HFFc6 (cell line): ENCODE results near the gene PIH1D1. TPM values are rescaled to one million over a fixed set of nuclear protein-coding genes. Genes with fewer than 3 reads are reported as not detected.

Experiments
- DNase-seq: peaks from one replicate; pipeline ENCODE4 v3.0.0-alpha.2; 2018
- H3K27ac Mint-ChIP-seq: 2 replicates; pipeline ENCODE4 v1.8.0; 2020; ENCODE audit warnings: mild to moderate bottlenecking, mixed read lengths
- H3K27me3 Mint-ChIP-seq: 2 replicates; pipeline ENCODE4 v1.8.0; 2021; ENCODE audit warnings: mild to moderate bottlenecking, moderate library complexity, mixed read lengths; ENCODE audit not compliant: insufficient read depth
- H3K36me3 Mint-ChIP-seq: 2 replicates; pipeline ENCODE4 v1.8.0; 2021; ENCODE audit warnings: low read depth, mixed read lengths
- H3K4me1 Mint-ChIP-seq: 2 replicates; pipeline ENCODE4 v1.8.0; 2020; ENCODE audit warnings: low read depth, mixed read lengths
- H3K4me3 Mint-ChIP-seq: 2 replicates; pipeline ENCODE4 v1.8.0; 2020; ENCODE audit warnings: mild to moderate bottlenecking, moderate library complexity, mixed read lengths
- H3K9me3 Mint-ChIP-seq: 2 replicates; pipeline ENCODE4 v1.8.0; 2020; ENCODE audit warnings: mild to moderate bottlenecking, mixed read lengths
- microRNA-seq: library from miRNA; unstranded; fragments of <30 nt; microRNA quantifications from one replicate; pipeline ENCODE4, GENCODE V29; 2019
- total RNA-seq, 6 experiments: library from RNA; stranded (reverse); fragmentation: NEBNext Ultra II Directional; extraction: Animal tissue kit (Norgen Biotek cat#: 25700); gene quantifications; 2 replicates in 1 of 6; 3 replicates in 5 of 6; pipeline ENCODE4 v1.2.3, GENCODE V29; 2021
- TF ChIP-seq, protein P1 (sequence below): fragments of 200-600 bp; sonication (generic); IDR thresholded peaks from 2 replicates; pipeline ENCODE4 v1.5.0; 2021; ENCODE audit warnings: antibody characterized with exemption, mild to moderate bottlenecking

The PIH1D1 gene
- total RNA-seq, 6 experiments from 2014 or later, result 55.8 to 65.6 (median 57.5) TPM

DNA sequence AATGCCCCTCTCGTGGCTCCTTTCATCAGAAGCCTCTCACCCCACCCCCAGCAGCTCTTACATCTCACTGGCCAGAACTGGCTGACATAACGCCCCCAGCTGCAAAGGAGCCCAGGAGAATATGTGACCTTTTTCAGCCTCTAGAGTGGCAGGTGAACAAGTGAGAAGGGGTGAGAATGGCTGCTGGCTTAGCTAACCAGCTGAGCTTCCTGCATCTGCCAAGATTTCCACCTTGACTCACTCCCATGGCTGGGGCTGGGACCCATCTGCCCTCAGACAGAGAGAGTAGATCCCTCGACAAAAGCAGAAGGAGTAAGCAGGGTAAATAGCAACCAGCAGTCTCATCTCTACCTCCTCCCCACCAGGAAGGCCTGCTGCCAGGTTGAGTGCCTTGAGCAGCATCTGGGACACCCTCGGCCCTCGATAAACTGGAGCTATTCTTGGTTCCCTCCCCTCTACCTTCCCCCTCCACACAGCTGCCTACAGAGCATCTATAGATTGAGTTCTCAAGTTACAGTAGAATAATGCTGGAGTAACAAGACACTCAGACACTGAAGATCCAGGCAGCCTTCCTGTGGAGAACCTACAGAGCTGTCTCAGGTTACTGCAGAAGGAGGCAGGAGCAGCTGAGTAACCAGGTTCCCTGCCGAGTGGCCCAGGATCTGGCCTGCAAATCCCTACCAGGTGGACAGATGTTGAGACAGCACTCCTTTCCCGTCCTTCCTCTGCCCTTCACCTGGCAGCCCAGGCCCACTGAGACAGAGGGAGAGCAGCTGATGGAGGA, 48.0 kb downstream of the PIH1D1 start:
- Mint-ChIP-seq H3K27me3 (peaks cover 44% of the 10 kb centered on the region), H3K4me3 (no peak overlapping the region), H3K9me3 (no peaks in the 10 kb centered on the region), H3K27ac (no peak overlapping the region), H3K36me3 (no peaks in the 10 kb centered on the region), H3K4me1 (0 out of 2 replicates have a peak, but pooled peaks cover 1% of the 10 kb centered on the region)
- TF ChIP-seq, protein P1, sequence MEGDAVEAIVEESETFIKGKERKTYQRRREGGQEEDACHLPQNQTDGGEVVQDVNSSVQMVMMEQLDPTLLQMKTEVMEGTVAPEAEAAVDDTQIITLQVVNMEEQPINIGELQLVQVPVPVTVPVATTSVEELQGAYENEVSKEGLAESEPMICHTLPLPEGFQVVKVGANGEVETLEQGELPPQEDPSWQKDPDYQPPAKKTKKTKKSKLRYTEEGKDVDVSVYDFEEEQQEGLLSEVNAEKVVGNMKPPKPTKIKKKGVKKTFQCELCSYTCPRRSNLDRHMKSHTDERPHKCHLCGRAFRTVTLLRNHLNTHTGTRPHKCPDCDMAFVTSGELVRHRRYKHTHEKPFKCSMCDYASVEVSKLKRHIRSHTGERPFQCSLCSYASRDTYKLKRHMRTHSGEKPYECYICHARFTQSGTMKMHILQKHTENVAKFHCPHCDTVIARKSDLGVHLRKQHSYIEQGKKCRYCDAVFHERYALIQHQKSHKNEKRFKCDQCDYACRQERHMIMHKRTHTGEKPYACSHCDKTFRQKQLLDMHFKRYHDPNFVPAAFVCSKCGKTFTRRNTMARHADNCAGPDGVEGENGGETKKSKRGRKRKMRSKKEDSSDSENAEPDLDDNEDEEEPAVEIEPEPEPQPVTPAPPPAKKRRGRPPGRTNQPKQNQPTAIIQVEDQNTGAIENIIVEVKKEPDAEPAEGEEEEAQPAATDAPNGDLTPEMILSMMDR, result no peak
- no peak for DNase-seq

DNA sequence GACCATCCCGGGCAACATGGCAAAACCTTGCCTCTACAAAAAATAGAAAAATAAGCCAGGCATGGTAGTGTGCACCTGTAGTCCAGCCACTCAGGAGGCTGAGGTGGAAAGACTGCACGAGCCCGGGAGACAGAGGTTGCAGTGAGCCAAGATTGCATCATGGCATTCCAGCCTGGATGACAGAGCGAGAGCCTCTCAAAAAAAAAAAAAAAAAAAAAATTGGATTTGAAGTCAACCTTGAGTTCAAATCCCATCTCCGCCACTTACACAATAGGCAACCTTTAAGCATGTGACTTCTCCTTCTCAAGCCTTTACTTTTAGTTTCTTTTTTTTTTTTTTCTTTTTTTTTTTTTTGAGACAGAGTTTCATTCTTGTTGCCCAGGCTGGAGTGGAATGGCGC, 51.6 kb downstream of the PIH1D1 start:
- DNase-seq, result no peak
- Mint-ChIP-seq H3K4me3 (no peak overlapping the region), H3K27me3 (peaks cover 29% of the 10 kb centered on the region), H3K4me1 (no peaks in the 10 kb centered on the region), H3K27ac (no peak overlapping the region), H3K9me3 (no peaks in the 10 kb centered on the region), H3K36me3 (no peaks in the 10 kb centered on the region)
- TF ChIP-seq, protein P1, result no peak

DNA sequence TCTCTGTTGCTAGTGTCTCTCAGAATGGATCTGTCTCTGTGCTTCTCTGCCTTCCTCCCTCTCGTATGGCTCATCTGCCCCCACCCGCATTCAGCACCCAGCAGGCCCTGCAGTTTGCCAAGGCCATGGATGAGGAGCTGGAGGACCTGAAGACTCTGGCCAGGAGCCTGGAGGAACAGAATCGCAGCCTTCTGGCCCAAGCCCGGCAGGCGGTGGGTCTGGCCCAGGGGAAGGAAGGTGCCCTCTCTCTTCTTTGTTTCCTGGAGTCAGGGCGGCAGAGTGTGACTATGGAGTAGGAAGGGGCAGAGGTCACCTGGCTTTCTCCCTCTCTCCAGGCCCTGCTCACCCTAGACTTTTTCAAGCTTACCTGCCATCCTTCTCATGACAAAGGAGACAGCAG, 52.7 kb downstream of the PIH1D1 start:
- H3K27ac Mint-ChIP-seq, result no peak overlapping the region
- H3K27me3 Mint-ChIP-seq, result peaks cover 28% of the 10 kb centered on the region
- no peak for DNase-seq
- TF ChIP-seq, protein P1, result no peak
- no peak overlapping the region for H3K4me3 Mint-ChIP-seq
- H3K4me1 Mint-ChIP-seq, result no peaks in the 10 kb centered on the region
- H3K9me3 Mint-ChIP-seq, result no peaks in the 10 kb centered on the region
- no peaks in the 10 kb centered on the region for H3K36me3 Mint-ChIP-seq

DNA sequence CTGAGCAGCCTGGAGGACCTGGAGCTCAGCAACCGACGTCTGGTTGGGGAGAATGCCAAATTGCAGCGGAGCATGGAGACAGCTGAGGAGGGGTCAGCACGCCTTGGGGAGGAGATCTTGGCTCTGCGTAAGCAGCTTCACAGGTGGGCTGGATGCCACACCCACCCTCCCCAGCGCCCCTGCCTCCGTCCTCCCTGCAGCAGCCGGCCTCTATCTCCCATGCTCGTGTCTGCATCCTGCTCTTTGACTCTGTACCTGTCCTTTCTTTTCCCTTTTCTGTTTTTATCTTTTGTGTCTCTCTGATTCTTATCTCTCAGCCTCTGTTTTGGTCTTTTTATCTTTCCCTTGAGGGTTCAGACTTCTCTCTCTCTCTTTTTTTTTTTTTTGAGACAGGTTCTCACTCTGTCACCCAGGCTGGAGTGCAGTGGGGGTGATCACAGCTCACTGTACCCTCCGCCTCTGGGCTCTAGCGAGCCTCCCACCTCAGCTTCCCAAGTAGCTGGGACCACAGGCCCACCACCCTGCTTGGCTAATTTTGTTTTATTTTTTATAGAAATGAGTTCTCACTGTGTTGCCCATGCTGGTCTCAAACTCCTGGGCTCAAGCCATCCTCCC, 53.5 kb downstream of the PIH1D1 start:
- no peak overlapping the region for H3K4me3 Mint-ChIP-seq
- TF ChIP-seq, protein P1, result no peak
- H3K4me1 Mint-ChIP-seq, result no peaks in the 10 kb centered on the region
- no peak for DNase-seq
- H3K27ac Mint-ChIP-seq, result no peak overlapping the region
- H3K27me3 Mint-ChIP-seq, result peaks cover 26% of the 10 kb centered on the region
- H3K9me3 Mint-ChIP-seq, result no peaks in the 10 kb centered on the region
- H3K36me3 Mint-ChIP-seq, result no peaks in the 10 kb centered on the region

DNA sequence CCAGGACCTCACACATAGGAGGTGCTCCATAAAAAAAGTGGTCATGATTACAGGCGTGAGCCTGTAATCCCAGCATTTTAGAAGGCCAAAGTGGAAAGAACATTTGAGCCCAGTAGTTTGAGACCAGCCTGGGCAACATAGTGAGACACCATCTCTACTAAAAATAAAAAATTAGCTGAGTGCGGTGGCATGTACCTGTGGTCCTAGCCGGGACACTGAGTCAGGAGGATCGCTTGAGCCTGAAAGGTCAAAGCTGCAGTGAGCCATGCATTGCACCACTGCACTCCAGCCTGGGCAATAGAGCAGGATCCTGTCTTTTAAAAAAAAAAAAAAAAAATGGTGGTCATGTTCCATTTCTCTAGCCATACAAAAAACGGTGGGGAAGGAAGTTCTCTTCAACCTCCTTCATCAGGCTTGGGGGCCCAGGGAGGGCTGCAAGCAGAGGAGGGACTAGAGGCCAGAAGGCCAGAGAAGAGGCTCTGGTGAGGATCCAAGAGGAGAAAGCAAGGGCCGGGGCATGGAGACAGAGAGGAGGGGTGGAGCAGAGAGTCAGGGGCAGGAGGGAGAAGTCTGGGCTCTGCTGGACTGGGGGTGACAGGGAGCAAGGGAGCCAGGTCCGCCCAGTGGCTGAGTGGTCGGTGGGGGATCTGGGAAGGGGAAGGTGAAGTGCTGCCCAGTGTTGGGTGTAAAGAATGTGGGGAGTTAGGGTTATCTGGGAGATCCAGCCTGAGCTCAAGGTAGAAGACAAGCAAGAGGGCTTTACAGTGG, 54.7 kb downstream of the PIH1D1 start:
- H3K36me3 Mint-ChIP-seq, result no peaks in the 10 kb centered on the region
- no peaks in the 10 kb centered on the region for H3K9me3 Mint-ChIP-seq
- peaks cover 24% of the 10 kb centered on the region for H3K27me3 Mint-ChIP-seq
- H3K4me1 Mint-ChIP-seq, result peaks cover 3% of the 10 kb centered on the region
- no peak overlapping the region for H3K4me3 Mint-ChIP-seq
- no peak for DNase-seq
- no peak overlapping the region for H3K27ac Mint-ChIP-seq
- TF ChIP-seq, protein P1, result no peak

Small RNA genes within 50 kb of the gene (microRNA-seq; reads per million reads assigned to microRNA genes)
- gene MIR150, result not detected

Other genes with a start within 250 kb of the PIH1D1 start
- under 1 TPM in 5 of 6 experiments, not detected in 1; 0.26 to 0.53 (median 0.40) TPM for gene SLC6A16, start 126.6 kb downstream of the PIH1D1 start, total RNA-seq
- not detected for gene CD37, start 116.4 kb downstream of the PIH1D1 start, total RNA-seq
- 10 to 100 TPM; 16.5 to 23.1 (median 20.8) TPM for gene TEAD2, start 89.4 kb downstream of the PIH1D1 start, total RNA-seq
- gene DKKL1, start 87.9 kb downstream of the PIH1D1 start, total RNA-seq, result not detected
- gene KASH5, start 63.6 kb downstream of the PIH1D1 start, total RNA-seq, result not detected
- not detected for gene PTH2, start 28.4 kb downstream of the PIH1D1 start, total RNA-seq
- gene GFY, start 26.4 kb downstream of the PIH1D1 start, total RNA-seq, result not detected
- under 1 TPM in 5 of 6 experiments, not detected in 1; 0.05 to 0.17 (median 0.09) TPM for gene SLC17A7, start 10.3 kb downstream of the PIH1D1 start, total RNA-seq
- gene ALDH16A1, start 1.4 kb upstream of the PIH1D1 start, total RNA-seq, result 10 to 100 TPM; 13.9 to 23.0 (median 19.8) TPM
- gene FLT3LG, start 22.4 kb upstream of the PIH1D1 start, total RNA-seq, result 10 to 100 TPM in 2 of 6 experiments, 1 to 10 TPM in 4; 4.9 to 12.5 (median 9.4) TPM
- 1,000 to 10,000 TPM; 2,015 to 2,373 (median 2,179) TPM for gene RPL13A, start 35.8 kb upstream of the PIH1D1 start, total RNA-seq
- gene RPS11, start 44.6 kb upstream of the PIH1D1 start, total RNA-seq, result 1,000 to 10,000 TPM; 1,343 to 1,545 (median 1,429) TPM
- gene FCGRT, start 60.8 kb upstream of the PIH1D1 start, total RNA-seq, result 10 to 100 TPM; 33.2 to 39.3 (median 37.4) TPM
- gene RCN3, start 76.2 kb upstream of the PIH1D1 start, total RNA-seq, result 100 to 1,000 TPM; 117 to 316 (median 287) TPM
- 10 to 100 TPM; 66.0 to 79.7 (median 72.4) TPM for gene NOSIP, start 128.7 kb upstream of the PIH1D1 start, total RNA-seq
- gene PRRG2, start 129.5 kb upstream of the PIH1D1 start, total RNA-seq, result under 1 TPM; 0.33 to 0.69 (median 0.42) TPM
- gene PRR12, start 139.4 kb upstream of the PIH1D1 start, total RNA-seq, result 10 to 100 TPM; 23.3 to 26.2 (median 24.3) TPM
- gene RRAS, start 188.3 kb upstream of the PIH1D1 start, total RNA-seq, result 100 to 1,000 TPM; 130 to 162 (median 133) TPM
- 100 to 1,000 TPM; 112 to 134 (median 121) TPM for gene SCAF1, start 190.4 kb upstream of the PIH1D1 start, total RNA-seq
- 10 to 100 TPM; 55.5 to 72.8 (median 58.7) TPM for gene IRF3, start 214.0 kb upstream of the PIH1D1 start, total RNA-seq
- 10 to 100 TPM; 23.9 to 34.2 (median 33.4) TPM for gene BCL2L12, start 214.1 kb upstream of the PIH1D1 start, total RNA-seq
- gene PRMT1, start 225.5 kb upstream of the PIH1D1 start, total RNA-seq, result 100 to 1,000 TPM; 209 to 226 (median 217) TPM
- under 1 TPM; 0.74 to 0.99 (median 0.87) TPM for gene ADM5, start 237.8 kb upstream of the PIH1D1 start, total RNA-seq
- 10 to 100 TPM; 32.7 to 42.6 (median 36.4) TPM for gene CPT1C, start 239.3 kb upstream of the PIH1D1 start, total RNA-seq